MM.1S (cell line): ENCODE measurements around the gene INTS15.
"Not testable (repeated sequence)": the region's sequence is repeated elsewhere in the genome, so short reads cannot be mapped to it uniquely, and the experiment has no call there.

Experiments
- DNase-seq: peaks from one replicate; pipeline ENCODE4 v3.0.0-alpha.2; 2015
- H2AFZ ChIP-seq: fragments of 300-600 bp; sonication (generic); 2 replicates; pipeline ENCODE4 v1.6.0; 2016; ENCODE audit warnings: antibody characterized with exemption, low read length
- H3F3A ChIP-seq: fragments of 300-600 bp; sonication (generic); 2 replicates; pipeline ENCODE4 v1.6.1; 2016; ENCODE audit warnings: mild to moderate bottlenecking, antibody characterized with exemption, low read length, moderate library complexity, mixed read lengths; ENCODE audit not compliant: insufficient read depth
- H3K27ac ChIP-seq: fragments of 300-600 bp; sonication (generic); 2 replicates; pipeline ENCODE4 v1.5.1; 2016; ENCODE audit warnings: mild to moderate bottlenecking, low read length
- H3K27me3 ChIP-seq: fragments of 300-600 bp; sonication (generic); replicated peaks from 2 replicates; pipeline ENCODE4 v1.6.0; 2016; ENCODE audit warnings: low read length; ENCODE audit not compliant: insufficient read depth
- H3K36me3 ChIP-seq: fragments of 300-600 bp; sonication (generic); replicated peaks from 2 replicates; pipeline ENCODE4 v1.6.1; 2016; ENCODE audit warnings: mild to moderate bottlenecking, low read length, mixed read lengths; ENCODE audit not compliant: insufficient read depth
- H3K4me1 ChIP-seq: fragments of 300-600 bp; sonication (generic); 2 replicates; pipeline ENCODE4 v1.6.1; 2016; ENCODE audit warnings: low read length, mixed read lengths
- H3K4me2 ChIP-seq: fragments of 300-600 bp; sonication (generic); 2 replicates; pipeline ENCODE4 v1.6.0; 2016; ENCODE audit warnings: low read depth, low read length
- H3K4me3 ChIP-seq: fragments of 300-600 bp; sonication (generic); 2 replicates; pipeline ENCODE4 v1.5.1; 2016; ENCODE audit warnings: low read length, mixed read lengths
- H3K79me2 ChIP-seq: fragments of 300-600 bp; sonication (generic); 2 replicates; pipeline ENCODE4 v1.6.1; 2016; ENCODE audit warnings: mixed run types, low read length, mixed read lengths
- H3K9ac ChIP-seq: fragments of 300-600 bp; sonication (generic); 2 replicates; pipeline ENCODE4 v1.6.1; 2016; ENCODE audit warnings: low read length, mixed read lengths
- H3K9me2 ChIP-seq: fragments of 300-600 bp; sonication (generic); replicated peaks from 2 replicates; pipeline ENCODE4 v1.6.1; 2016; ENCODE audit warnings: mild to moderate bottlenecking, low read length, mixed read lengths; ENCODE audit not compliant: insufficient read depth
- H3K9me3 ChIP-seq: fragments of 300-600 bp; sonication (generic); replicated peaks from 2 replicates; pipeline ENCODE4 v1.6.1; 2016; ENCODE audit warnings: mild to moderate bottlenecking, low read length, mixed read lengths; ENCODE audit not compliant: insufficient read depth
- H4K20me1 ChIP-seq: fragments of 300-600 bp; sonication (generic); 2 replicates; pipeline ENCODE4 v1.6.1; 2016; ENCODE audit warnings: mild to moderate bottlenecking, low read length, moderate library complexity, mixed read lengths; ENCODE audit not compliant: insufficient read depth
- EZH2 ChIP-seq: fragments of 300-600 bp; sonication (generic); optimal IDR thresholded peaks from 2 replicates; pipeline ENCODE3; 2017; ENCODE audit warnings: low read depth, mild to moderate bottlenecking, antibody characterized with exemption, low read length, mixed read lengths
- EZH2phosphoT487 ChIP-seq: fragments of 300-600 bp; sonication (generic); IDR thresholded peaks from 2 replicates; pipeline ENCODE4 v1.6.1; 2018; ENCODE audit warnings: antibody characterized with exemption, low read length
- TF ChIP-seq, protein P1 (sequence below): fragments of 300-600 bp; sonication (generic); IDR thresholded peaks from 2 replicates; pipeline ENCODE4 v1.5.1; 2016; ENCODE audit warnings: antibody characterized with exemption, low read length, mixed read lengths

Gene INTS15

DNA sequence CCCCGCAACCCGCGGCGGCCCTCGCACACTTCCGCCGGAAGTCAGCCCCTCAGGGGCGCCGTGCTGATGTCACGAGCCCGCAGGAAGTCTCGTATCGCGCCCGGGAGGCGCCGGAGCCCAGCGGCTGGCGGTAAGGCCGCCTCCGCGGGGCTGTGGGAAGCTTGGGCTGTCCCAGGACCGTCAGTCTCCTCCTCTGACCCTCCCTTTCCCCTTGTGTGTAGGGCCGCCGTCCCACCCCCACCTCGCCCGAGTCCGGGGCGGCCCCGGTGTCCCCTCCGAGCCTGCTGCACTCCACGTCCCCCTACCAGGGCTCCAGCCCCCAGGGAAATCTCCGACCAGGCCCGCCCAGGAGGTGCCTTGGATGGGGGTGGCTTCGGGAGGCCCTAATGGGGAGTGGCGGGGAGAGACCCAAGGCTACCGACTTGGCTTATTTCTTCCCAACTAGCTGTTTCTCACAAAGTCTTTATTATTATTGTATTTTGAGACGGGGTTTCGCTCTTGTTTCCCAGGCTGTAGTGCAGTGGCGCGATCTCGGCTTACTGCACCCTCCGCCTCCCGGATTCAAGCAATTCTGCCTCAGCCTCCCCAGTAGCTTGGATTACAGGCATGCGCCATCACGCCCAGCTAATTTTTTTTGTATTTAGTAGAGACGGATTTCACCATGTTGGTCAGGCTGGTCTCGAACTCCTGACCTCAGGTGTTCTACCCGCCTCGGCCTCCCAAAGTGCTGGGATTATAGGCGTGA is 12.3 kb upstream of the INTS15 start, which contains the start of gene ZDHHC4:
Gene ZDHHC4 (plus strand): TSS at position 86 of the 745 bp plus-strand sequence. CDS start 3,108 bp downstream, outside the sequence.
- Histone ChIP-seq H3K4me2 (peak within 1 kb of the TSS; percentile 82), H3F3A (peaks cover 3% of the 10 kb centered on the region; the same call in 1 of the 2 replicates), H2AFZ (peak within 1 kb of the TSS; percentile 100), H3K4me1 (no peaks in the 10 kb centered on the region), H3K36me3 (no peaks in the 10 kb centered on the region), H3K9ac (peak within 1 kb of the TSS; percentile 93), H3K4me3 (peak within 1 kb of the TSS; percentile 98), H3K9me3 (no peaks in the 10 kb centered on the region), H3K27ac (peak within 1 kb of the TSS; percentile 75; the same call in 1 of the 2 replicates), H3K79me2 (no peaks in the 10 kb centered on the region), H3K27me3 (no peaks in the 10 kb centered on the region; the same call in 1 of the 2 replicates), H4K20me1 (no peaks in the 10 kb centered on the region), H3K9me2 (no peaks in the 10 kb centered on the region)
- DNase-seq = peak; percentile 93
- TF ChIP-seq, protein P1, sequence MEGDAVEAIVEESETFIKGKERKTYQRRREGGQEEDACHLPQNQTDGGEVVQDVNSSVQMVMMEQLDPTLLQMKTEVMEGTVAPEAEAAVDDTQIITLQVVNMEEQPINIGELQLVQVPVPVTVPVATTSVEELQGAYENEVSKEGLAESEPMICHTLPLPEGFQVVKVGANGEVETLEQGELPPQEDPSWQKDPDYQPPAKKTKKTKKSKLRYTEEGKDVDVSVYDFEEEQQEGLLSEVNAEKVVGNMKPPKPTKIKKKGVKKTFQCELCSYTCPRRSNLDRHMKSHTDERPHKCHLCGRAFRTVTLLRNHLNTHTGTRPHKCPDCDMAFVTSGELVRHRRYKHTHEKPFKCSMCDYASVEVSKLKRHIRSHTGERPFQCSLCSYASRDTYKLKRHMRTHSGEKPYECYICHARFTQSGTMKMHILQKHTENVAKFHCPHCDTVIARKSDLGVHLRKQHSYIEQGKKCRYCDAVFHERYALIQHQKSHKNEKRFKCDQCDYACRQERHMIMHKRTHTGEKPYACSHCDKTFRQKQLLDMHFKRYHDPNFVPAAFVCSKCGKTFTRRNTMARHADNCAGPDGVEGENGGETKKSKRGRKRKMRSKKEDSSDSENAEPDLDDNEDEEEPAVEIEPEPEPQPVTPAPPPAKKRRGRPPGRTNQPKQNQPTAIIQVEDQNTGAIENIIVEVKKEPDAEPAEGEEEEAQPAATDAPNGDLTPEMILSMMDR = no peak
- TF ChIP-seq EZH2 (no peak), EZH2phosphoT487 (no peak)

DNA sequence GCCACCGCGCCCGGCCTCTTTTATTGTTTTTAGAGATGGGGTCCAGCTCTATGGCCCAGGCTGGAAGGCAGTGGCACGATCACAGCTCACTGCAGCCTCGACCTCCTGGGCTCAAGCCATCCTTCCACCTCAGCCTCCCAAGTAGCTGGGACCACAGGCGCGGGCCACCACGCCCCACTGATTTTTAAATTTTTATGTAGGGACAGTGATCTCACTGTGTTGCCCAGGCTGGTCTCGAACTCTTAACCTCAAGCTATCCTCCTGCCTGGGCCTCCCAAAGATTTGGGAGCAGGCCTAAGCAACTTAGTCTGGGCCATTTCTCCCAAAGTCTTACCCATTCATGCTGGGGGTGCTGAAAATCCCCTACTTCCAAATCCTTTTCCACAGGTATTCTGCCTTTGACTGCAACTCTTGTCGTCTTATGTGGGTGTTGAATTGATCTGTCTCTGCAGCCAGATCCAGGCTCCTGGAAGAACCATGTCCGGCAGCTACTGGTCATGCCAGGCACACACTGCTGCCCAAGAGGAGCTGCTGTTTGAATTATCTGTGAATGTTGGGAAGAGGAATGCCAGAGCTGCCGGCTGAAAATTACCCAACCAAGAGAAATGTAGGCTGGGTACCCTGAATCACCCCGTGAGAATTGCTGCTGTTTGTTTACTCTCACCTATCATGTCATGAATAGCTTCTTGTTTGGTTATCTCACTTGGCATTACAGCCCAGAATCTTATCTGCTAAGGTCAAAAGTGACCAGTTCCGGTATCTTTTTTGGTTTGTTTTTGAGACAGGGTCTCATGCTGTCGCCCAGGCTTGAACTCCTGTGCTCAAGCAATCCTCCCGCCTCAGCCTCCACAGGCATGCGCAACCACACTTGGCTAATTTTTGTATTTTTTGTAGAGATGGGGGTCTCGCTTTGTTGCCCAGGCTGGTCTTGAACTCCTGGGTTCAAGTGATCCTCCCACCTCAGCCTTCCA is 11.4 kb upstream of the INTS15 start:
- TF ChIP-seq, protein P1 = no peak
- TF ChIP-seq EZH2 (no peak), EZH2phosphoT487 (no peak)
- H4K20me1 ChIP-seq = no peaks in the 10 kb centered on the region
- peaks cover 3% of the 10 kb centered on the region; the same call in 1 of the 2 replicates for H3F3A ChIP-seq
- H3K9me3 ChIP-seq = no peaks in the 10 kb centered on the region
- peak overlapping the region; percentile 82 for H3K4me2 ChIP-seq
- H3K4me3 ChIP-seq = no peak overlapping the region
- H3K9ac ChIP-seq = no peak overlapping the region
- H3K4me1 ChIP-seq = no peaks in the 10 kb centered on the region
- DNase-seq = no peak
- no peaks in the 10 kb centered on the region for H3K36me3 ChIP-seq
- no peaks in the 10 kb centered on the region for H3K9me2 ChIP-seq
- H3K79me2 ChIP-seq = no peaks in the 10 kb centered on the region
- H3K27ac ChIP-seq = no peak overlapping the region; the same call in 1 of the 2 replicates
- H2AFZ ChIP-seq = peak overlapping the region; percentile 100; the same call in 1 of the 2 replicates
- no peaks in the 10 kb centered on the region; the same call in 1 of the 2 replicates for H3K27me3 ChIP-seq

DNA sequence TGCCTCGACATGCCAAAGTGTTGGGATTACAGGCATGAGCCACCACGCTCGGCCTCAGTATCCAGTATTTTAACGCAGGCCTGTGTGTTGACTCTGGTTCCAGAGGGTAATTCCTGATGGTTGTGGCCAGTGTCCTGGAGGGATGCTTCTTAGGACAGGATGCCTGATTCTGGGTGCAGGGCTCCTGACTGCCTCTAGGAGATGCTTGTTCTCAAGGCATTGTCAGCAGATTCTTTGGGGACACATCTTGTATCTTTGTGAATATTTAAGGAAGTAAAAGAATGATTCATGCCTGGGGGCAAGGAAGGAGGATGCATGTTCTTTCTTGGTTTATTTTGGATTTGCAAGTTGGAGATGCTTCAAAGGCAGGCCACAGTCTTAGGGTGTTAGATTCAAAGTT is 10.4 kb upstream of the INTS15 start:
- Histone ChIP-seq H3K36me3 (no peaks in the 10 kb centered on the region), H3K9ac (no peak overlapping the region), H3K4me1 (no peaks in the 10 kb centered on the region), H3K79me2 (no peaks in the 10 kb centered on the region), H3F3A (peaks cover 3% of the 10 kb centered on the region; the same call in 1 of the 2 replicates), H3K9me2 (no peaks in the 10 kb centered on the region), H3K27ac (no peak overlapping the region), H3K4me2 (no peak overlapping the region), H3K4me3 (no peak overlapping the region), H2AFZ (no peak overlapping the region), H3K9me3 (no peaks in the 10 kb centered on the region), H3K27me3 (no peaks in the 10 kb centered on the region; the same call in 1 of the 2 replicates), H4K20me1 (no peaks in the 10 kb centered on the region)
- DNase-seq = no peak
- TF ChIP-seq EZH2 = no peak
- TF ChIP-seq, protein P1 = no peak; the same call in 1 of the 2 replicates
- no peak for TF ChIP-seq EZH2phosphoT487

DNA sequence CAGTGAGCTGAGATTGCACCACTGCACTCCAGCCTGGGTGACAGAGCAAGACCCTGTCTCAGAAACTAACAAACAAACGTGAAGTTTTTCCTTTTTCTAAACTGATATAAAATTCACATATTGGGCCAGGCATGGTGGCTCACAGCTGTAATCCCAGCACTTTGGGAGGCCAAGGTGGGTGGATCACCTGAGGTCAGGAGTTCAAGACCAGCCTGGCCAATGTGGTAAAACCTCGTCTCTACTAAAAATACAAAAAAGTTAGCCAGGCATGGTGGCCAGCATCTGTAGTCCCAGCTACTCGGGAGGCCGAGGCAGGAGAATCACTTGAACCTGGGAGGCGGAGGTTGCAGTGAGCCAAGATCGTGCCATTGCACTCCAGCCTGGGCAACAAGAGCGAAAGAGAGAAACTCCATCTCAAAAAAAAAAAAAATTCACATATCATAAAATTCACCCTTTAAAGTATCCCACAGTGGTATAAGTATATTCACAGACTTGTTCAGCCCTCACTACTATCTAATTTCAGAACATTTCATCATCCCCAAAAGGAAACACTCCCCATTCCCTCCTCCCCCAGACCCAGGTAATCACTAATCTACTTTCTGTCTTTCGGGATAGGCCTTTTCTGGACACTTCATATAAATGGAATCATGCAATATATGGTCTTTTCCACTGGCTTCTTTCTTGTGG is 3.9 kb upstream of the INTS15 start:
- H3K36me3 ChIP-seq, H3K27me3 ChIP-seq, H3K79me2 ChIP-seq, H3F3A ChIP-seq, H2AFZ ChIP-seq, H3K4me1 ChIP-seq, H3K4me3 ChIP-seq, H3K27ac ChIP-seq, H4K20me1 ChIP-seq, H3K9me2 ChIP-seq, H3K9ac ChIP-seq, H3K9me3 ChIP-seq, DNase-seq, H3K4me2 ChIP-seq: not testable (repeated sequence)
